IMR-90 (cell line): ENCODE data around the gene PDE4DIP. TPM values are rescaled to one million over a fixed set of nuclear protein-coding genes. Genes with fewer than 3 reads are reported as not detected.
"Not testable (repeated sequence)": the region's sequence is repeated elsewhere in the genome, so short reads cannot be mapped to it uniquely, and the experiment has no call there.

Experiments
- ATAC-seq: fragments of 200-7000 bp; cut with Tn5 transposase; 2 replicates; pipeline ENCODE4 v1.9.1; 2020; ENCODE audit warnings: low read depth, mild to moderate bottlenecking, moderate library complexity
- BruUV-seq: library from RNA; stranded (reverse); fragments of 400-500 nt; replicated peaks from 2 replicates; lab custom pipeline; 2021; lab: Mats Ljungman, UMichigan
- CTCF ChIA-PET: fragments of 300-600 bp; formaldehyde crosslinking; extraction: SDS; loops from one replicate; lab custom pipeline; 2021; ENCODE audit warnings: antibody characterized with exemption; lab: Yijun Ruan, JAX
- POLR2A ChIA-PET: fragments of 300-600 bp; sonication (Branson Sonifier 250); formaldehyde crosslinking; loops from one replicate; lab custom pipeline; 2022; ENCODE audit warnings: antibody characterized with exemption; ENCODE audit not compliant: unreplicated experiment; lab: Charles Lee
- DNase-seq: peaks from one replicate; pipeline ENCODE4 v3.0.0; 2013
- H2AFZ ChIP-seq: replicated peaks from 2 replicates; pipeline ENCODE3; 2013; ENCODE audit warnings: low read length, mild to moderate bottlenecking; ENCODE audit not compliant: poor library complexity
- H2AK5ac ChIP-seq: 2 replicates; pipeline ENCODE4 v1.6.1; 2013; ENCODE audit warnings: low read depth, low read length, inconsistent platforms
- H2AK9ac ChIP-seq: replicated peaks from 2 replicates; pipeline ENCODE3; 2013; ENCODE audit warnings: mild to moderate bottlenecking, low read depth, low read length, moderate library complexity; ENCODE audit not compliant: poor library complexity
- H2BK120ac ChIP-seq: 2 replicates; pipeline ENCODE4 v1.6.1; 2013; ENCODE audit warnings: low read depth, low read length, inconsistent platforms
- H2BK15ac ChIP-seq: 3 replicates; pipeline ENCODE4 v1.6.1; 2013; ENCODE audit warnings: low read depth, low read length, inconsistent platforms
- H2BK20ac ChIP-seq: 2 replicates; pipeline ENCODE4 v1.6.1; 2013; ENCODE audit warnings: low read depth, mild to moderate bottlenecking, inconsistent platforms, low read length, moderate library complexity
- H2BK5ac ChIP-seq: 2 replicates; pipeline ENCODE4 v1.6.1; 2013; ENCODE audit warnings: mild to moderate bottlenecking, low read depth, low read length, inconsistent platforms; ENCODE audit not compliant: poor library complexity, severe bottlenecking
- H3K14ac ChIP-seq: replicated peaks from 2 replicates; pipeline ENCODE4 v1.6.1; 2013; ENCODE audit warnings: low read depth, low read length, inconsistent platforms
- H3K18ac ChIP-seq: 2 replicates; pipeline ENCODE4 v1.6.1; 2013; ENCODE audit warnings: low read depth, low read length, control low read depth
- H3K23ac ChIP-seq: 2 replicates; pipeline ENCODE4 v1.6.1; 2013; ENCODE audit warnings: low read depth, low read length, inconsistent platforms
- H3K27ac ChIP-seq: 2 replicates; pipeline ENCODE4 v1.5.1; 2013; ENCODE audit warnings: mild to moderate bottlenecking, control low read depth, low read length; ENCODE audit not compliant: insufficient read depth
- H3K27me3 ChIP-seq: 2 replicates; pipeline ENCODE4 v1.6.1; 2013; ENCODE audit warnings: low read length; ENCODE audit not compliant: control insufficient read depth, insufficient read depth
- H3K36me3 ChIP-seq: 2 replicates; pipeline ENCODE4 v1.6.1; 2013; ENCODE audit warnings: low read length, mixed read lengths; ENCODE audit not compliant: control insufficient read depth, insufficient read depth
- H3K4ac ChIP-seq: 2 replicates; pipeline ENCODE4 v1.6.1; 2013; ENCODE audit warnings: low read depth, low read length, inconsistent platforms
- H3K4me1 ChIP-seq: 2 replicates; pipeline ENCODE4 v1.6.1; 2013; ENCODE audit warnings: low read length, mixed read lengths; ENCODE audit not compliant: control insufficient read depth, insufficient read depth
- H3K4me2 ChIP-seq: 2 replicates; pipeline ENCODE4 v1.6.1; 2013; ENCODE audit warnings: low read depth, mild to moderate bottlenecking, control low read depth, low read length, moderate library complexity
- H3K4me3 ChIP-seq: 2 replicates; pipeline ENCODE4 v1.5.1; 2013; ENCODE audit warnings: low read depth, mild to moderate bottlenecking, control low read depth, low read length, moderate library complexity; ENCODE audit not compliant: insufficient read depth
- H3K56ac ChIP-seq: 2 replicates; pipeline ENCODE4 v1.6.1; 2013; ENCODE audit warnings: low read length, inconsistent platforms; ENCODE audit not compliant: insufficient read depth; ENCODE audit errors: extremely low read depth
- H3K79me1 ChIP-seq, 2 experiments: 2 replicates each; pipeline ENCODE4 v1.6.1; 2013; ENCODE audit warnings: low read length in 2 of 2, inconsistent platforms in 1 of 2, low read depth in 1 of 2
- H3K9ac ChIP-seq: 2 replicates; pipeline ENCODE4 v1.6.1; 2013; ENCODE audit warnings: low read depth, low read length, control low read depth
- H3K9me1 ChIP-seq: 2 replicates; pipeline ENCODE4 v1.6.1; 2013; ENCODE audit warnings: low read length, inconsistent platforms; ENCODE audit not compliant: insufficient read depth
- H3K9me3 ChIP-seq: 2 replicates; pipeline ENCODE4 v1.6.1; 2013; ENCODE audit warnings: low read length; ENCODE audit not compliant: control insufficient read depth, insufficient read depth
- H4K20me1 ChIP-seq: 2 replicates; pipeline ENCODE4 v1.6.1; 2013; ENCODE audit warnings: low read length, inconsistent platforms; ENCODE audit not compliant: insufficient read depth
- H4K5ac ChIP-seq: 2 replicates; pipeline ENCODE4 v1.6.1; 2013; ENCODE audit warnings: mild to moderate bottlenecking, low read depth, low read length, control low read depth
- H4K8ac ChIP-seq, 2 experiments: 2 replicates each; pipeline ENCODE4 v1.6.1; 2013; ENCODE audit warnings: low read depth in 2 of 2, low read length in 2 of 2, control low read depth in 1 of 2, inconsistent platforms in 1 of 2
- H4K91ac ChIP-seq: 2 replicates; pipeline ENCODE4 v1.6.1; 2013; ENCODE audit warnings: low read depth, low read length, inconsistent platforms; ENCODE audit not compliant: insufficient read depth
- WGBS, 2 experiments: methylation state at CpG; one replicate each; pipeline versions ENCODE4 v1.1.5 to v1.1.7; 2013; ENCODE audit warnings: missing lambda C conversion rate in 2 of 2; ENCODE audit not compliant: insufficient read length in 1 of 2; ENCODE audit errors: extremely low coverage in 2 of 2; 5-methylcytosine and 5-hydroxymethylcytosine counted together
- dilution Hi-C: fragments of 300-500 bp; cut with HindIII; formaldehyde crosslinking; loops from one replicate; pipeline ENCODE4 v1.14.3; 2018; ENCODE audit warnings: low sequenced_read_pairs; ENCODE audit not compliant: unreplicated experiment
- in situ Hi-C: fragments of 300-500 bp; cut with MboI; formaldehyde crosslinking; loops from 3 replicates; pipeline ENCODE4 v1.14.3; 2019; ENCODE audit warnings: low sequenced_read_pairs, inconsistent platforms, mixed read lengths
- intact Hi-C: fragments of 100-400 bp; cut with micrococcal nuclease; formaldehyde crosslinking; loops from 2 replicates; pipeline ENCODE4 v1.10.0; 2022
- polyA plus RNA-seq, 3 experiments: library from polyadenylated mRNA; depleted of rRNA; stranded (reverse); fragments of >200 nt; gene quantifications; 2 replicates each; pipeline ENCODE4 v1.2.3, GENCODE V29; 2012; ENCODE audit warnings: low replicate concordance in 1 of 3
- total RNA-seq: library from RNA; depleted of rRNA; stranded (reverse); fragments of >200 nt; gene quantifications from 2 replicates; pipeline ENCODE4 v1.2.3, GENCODE V29; 2012

The PDE4DIP gene
- total and polyA plus RNA-seq, 2 of the 4 experiments (the other 2 are of a cell fraction): 36.7 to 74.4 TPM

DNA sequence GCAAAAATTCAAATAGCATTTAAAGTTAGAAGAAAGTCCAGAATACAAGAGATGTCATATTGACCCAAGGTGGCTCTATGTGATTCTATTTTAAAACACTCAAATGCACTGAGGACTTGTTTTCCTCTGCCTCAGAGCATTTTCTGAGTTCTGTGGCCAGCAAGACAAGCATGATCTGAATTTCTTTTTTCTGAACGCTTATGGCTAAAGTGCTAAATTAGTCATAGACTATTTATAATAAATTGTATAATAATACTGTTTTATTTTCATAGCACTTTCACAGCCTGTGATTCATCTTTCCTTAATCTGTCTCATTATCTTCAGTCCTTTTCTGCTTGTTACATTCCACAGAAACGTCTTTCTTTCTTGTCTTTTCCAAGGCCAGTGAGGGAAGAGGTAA, 7.5 kb downstream of the PDE4DIP start:
- H3K4me3 ChIP-seq, CTCF ChIA-PET, H2BK120ac ChIP-seq, H2BK15ac ChIP-seq, H4K5ac ChIP-seq, intact Hi-C loops, H3K27me3 ChIP-seq, H3K79me1 ChIP-seq, H3K4ac ChIP-seq, H3K9ac ChIP-seq, H3K36me3 ChIP-seq, H3K9me1 ChIP-seq, H3K4me1 ChIP-seq, in situ Hi-C loops, H4K20me1 ChIP-seq, POLR2A ChIA-PET, H3K4me2 ChIP-seq, H3K14ac ChIP-seq, BruUV-seq, H3K56ac ChIP-seq, H2BK20ac ChIP-seq, H4K8ac ChIP-seq, dilution Hi-C loops, H3K23ac ChIP-seq, H2AK5ac ChIP-seq, H2AK9ac ChIP-seq, H3K27ac ChIP-seq, H2BK5ac ChIP-seq, H2AFZ ChIP-seq, H4K91ac ChIP-seq, H3K18ac ChIP-seq, H3K9me3 ChIP-seq, DNase-seq: not testable (repeated sequence)
- peak; percentile 78 for ATAC-seq
- no CpG with 5 or more reads among the region's 2 CpGs for WGBS, 2 experiments

DNA sequence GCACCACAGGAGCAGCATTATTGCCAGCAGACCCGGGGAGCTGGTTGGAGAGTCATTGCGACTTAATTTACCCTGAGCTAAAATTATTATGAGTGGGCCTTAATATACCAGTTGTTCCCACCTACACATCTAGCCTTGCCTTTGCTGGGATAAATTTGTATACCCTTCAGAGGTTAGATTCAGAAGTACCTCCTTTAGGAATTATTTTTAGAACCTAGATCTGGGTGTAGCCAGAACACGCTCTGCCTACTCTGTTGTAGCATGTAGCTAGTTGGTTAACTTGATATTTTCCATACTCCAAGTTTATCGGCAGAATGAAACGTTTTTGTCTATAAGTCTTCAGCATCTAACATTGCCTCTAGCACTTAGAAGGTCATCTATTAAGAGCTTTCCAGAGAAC, 9.1 kb downstream of the PDE4DIP start:
- H4K5ac ChIP-seq, H3K4ac ChIP-seq, ATAC-seq, H3K4me1 ChIP-seq, H3K9me1 ChIP-seq, BruUV-seq, H3K27me3 ChIP-seq, H3K4me3 ChIP-seq, H2AFZ ChIP-seq, DNase-seq, H3K79me1 ChIP-seq, POLR2A ChIA-PET, CTCF ChIA-PET, H3K56ac ChIP-seq, in situ Hi-C loops, H3K9me3 ChIP-seq, H4K20me1 ChIP-seq, H4K8ac ChIP-seq, H2BK120ac ChIP-seq, H3K27ac ChIP-seq, H3K18ac ChIP-seq, dilution Hi-C loops, H4K91ac ChIP-seq, intact Hi-C loops, H3K36me3 ChIP-seq, H2BK20ac ChIP-seq, H2AK5ac ChIP-seq, H2BK5ac ChIP-seq, H3K9ac ChIP-seq, H3K14ac ChIP-seq, H2BK15ac ChIP-seq, H2AK9ac ChIP-seq, H3K23ac ChIP-seq, H3K4me2 ChIP-seq: not testable (repeated sequence)
- no CpG with 5 or more reads among the region's 5 CpGs for WGBS, 2 experiments
